Subcutaneous abdominal adipose tissue (tissue), 5 donors: ENCODE data around the gene RFTN1.
A peak's percentile ranks its signal among the peaks of the same experiment; 100 is the strongest.
"Not testable (repeated sequence)": the region's sequence is repeated elsewhere in the genome, so short reads cannot be mapped to it uniquely, and the experiment has no call there.

Experiments used
- H3K27ac ChIP-seq: one replicate; pipeline ENCODE4 v1.7.0; 2013; ENCODE audit warnings: low read depth, mild to moderate bottlenecking, inconsistent platforms, low read length, moderate library complexity
- H3K27me3 ChIP-seq, 5 donors: one replicate each; pipeline ENCODE4 v1.7.0; 2013; ENCODE audit warnings: low read length in 5 of 5, inconsistent platforms in 1 of 5; ENCODE audit not compliant: control insufficient read depth in 5 of 5, insufficient read depth in 4 of 5
- H3K36me3 ChIP-seq, 5 donors: one replicate each; pipeline ENCODE4 v1.7.0; 2013; ENCODE audit warnings: low read length in 5 of 5; ENCODE audit not compliant: control insufficient read depth in 5 of 5, insufficient read depth in 5 of 5
- H3K4me1 ChIP-seq, 5 donors: one replicate each; pipeline ENCODE4 v1.7.0; 2013; ENCODE audit warnings: low read length in 5 of 5, mild to moderate bottlenecking in 3 of 5, moderate library complexity in 1 of 5; ENCODE audit not compliant: control insufficient read depth in 5 of 5, insufficient read depth in 5 of 5
- H3K4me3 ChIP-seq, 5 donors: one replicate each; pipeline ENCODE4 v1.7.0; 2013; ENCODE audit warnings: low read length in 5 of 5, low read depth in 1 of 5
- H3K9ac ChIP-seq, 5 donors: one replicate each; pipeline ENCODE4 v1.7.0; 2013; ENCODE audit warnings: low read length in 5 of 5, mild to moderate bottlenecking in 4 of 5, moderate library complexity in 3 of 5
- H3K9me3 ChIP-seq, 5 donors: one replicate each; pipeline ENCODE4 v1.7.0; 2013; ENCODE audit warnings: low read length in 5 of 5; ENCODE audit not compliant: control insufficient read depth in 5 of 5
- donor health status: healthy.
- donor health status: healthy.
- donor health status: healthy.
- donor health status: healthy.
- donor health status: healthy.

Gene RFTN1

GRCh38 chr3:16311960-16312451 is 201.5 kb downstream of the RFTN1 start:
- Histone ChIP-seq H3K9me3 (no peaks in the 10 kb centered on the region), H3K9ac (peak overlapping the region in 2 of 5 donors; percentile 4 to 22), H3K4me1 (peaks cover 13 to 36% (median 30%) of the 10 kb centered on the region in 5 donors), H3K4me3 (no peak overlapping the region), H3K36me3 (peaks cover 0 to 34% (median 30%) of the 10 kb centered on the region in 5 donors), H3K27me3 (no peaks in the 10 kb centered on the region), H3K27ac (peak overlapping the region; percentile 68)

- peaks cover 0 to 22% (median 14%) of the 10 kb centered on the region in 5 donors for H3K36me3 ChIP-seq
- peaks cover 9 to 28% (median 21%) of the 10 kb centered on the region in 5 donors for H3K4me1 ChIP-seq
- not testable (repeated sequence) for H3K4me3 ChIP-seq, H3K9me3 ChIP-seq, H3K9ac ChIP-seq, H3K27me3 ChIP-seq
- H3K27ac ChIP-seq, result peak overlapping the region; percentile 14
These were observed 203.0 kb downstream of the RFTN1 start for GRCh38 chr3:16310486-16310885.

- H3K4me1 ChIP-seq, result peaks cover 9 to 27% (median 23%) of the 10 kb centered on the region in 5 donors
- no peak overlapping the region for H3K4me3 ChIP-seq
- no peaks in the 10 kb centered on the region for H3K27me3 ChIP-seq
- H3K36me3 ChIP-seq, result peaks cover 0 to 18% (median 10%) of the 10 kb centered on the region in 5 donors
- H3K9ac ChIP-seq, result no peak overlapping the region
- peak overlapping the region; percentile 14 for H3K27ac ChIP-seq
- no peaks in the 10 kb centered on the region for H3K9me3 ChIP-seq
These were observed 203.9 kb downstream of the RFTN1 start for GRCh38 chr3:16309558-16309957.

- no peak overlapping the region for H3K27ac ChIP-seq
- no peak overlapping the region for H3K4me3 ChIP-seq
- no peak overlapping the region for H3K9ac ChIP-seq
- H3K9me3 ChIP-seq, result no peaks in the 10 kb centered on the region
- H3K36me3 ChIP-seq, result peaks cover 0 to 13% (median 6%) of the 10 kb centered on the region in 5 donors
- H3K27me3 ChIP-seq, result no peaks in the 10 kb centered on the region
- H3K4me1 ChIP-seq, result peaks cover 9 to 19% (median 17%) of the 10 kb centered on the region in 5 donors
These were observed 204.8 kb downstream of the RFTN1 start for GRCh38 chr3:16308727-16309126.

- Histone ChIP-seq H3K27ac (no peak overlapping the region), H3K36me3 (peaks cover 0 to 7% (median 2%) of the 10 kb centered on the region in 5 donors), H3K4me1 (peaks cover 9 to 20% (median 17%) of the 10 kb centered on the region in 5 donors), H3K4me3 (no peak overlapping the region), H3K9ac (no peak overlapping the region), H3K27me3 (no peaks in the 10 kb centered on the region), H3K9me3 (no peaks in the 10 kb centered on the region)
These were observed 205.5 kb downstream of the RFTN1 start for GRCh38 chr3:16307832-16308531.

- no peak overlapping the region for H3K27ac ChIP-seq
- H3K36me3 ChIP-seq, result peaks cover 0 to 14% (median 4%) of the 10 kb centered on the region in 5 donors
- no peaks in the 10 kb centered on the region for H3K27me3 ChIP-seq
- H3K4me3 ChIP-seq, result no peak overlapping the region
- H3K9ac ChIP-seq, result no peak overlapping the region
- H3K4me1 ChIP-seq, result peaks cover 0 to 18% (median 3%) of the 10 kb centered on the region in 5 donors
- H3K9me3 ChIP-seq, result no peaks in the 10 kb centered on the region
These were observed 208.4 kb downstream of the RFTN1 start for GRCh38 chr3:16305111-16305541.

- no peaks in the 10 kb centered on the region for H3K27me3 ChIP-seq
- no peak overlapping the region for H3K27ac ChIP-seq
- H3K9ac ChIP-seq, result no peak overlapping the region
- no peak overlapping the region for H3K4me3 ChIP-seq
- peaks cover 0 to 18% (median 3%) of the 10 kb centered on the region in 5 donors for H3K4me1 ChIP-seq
- H3K36me3 ChIP-seq, result peaks cover 0 to 14% (median 4%) of the 10 kb centered on the region in 5 donors
- H3K9me3 ChIP-seq, result no peaks in the 10 kb centered on the region
These were observed 209.2 kb downstream of the RFTN1 start for GRCh38 chr3:16304061-16305010.

GRCh38 chr3:16303037-16303575 is 210.4 kb downstream of the RFTN1 start:
- Histone ChIP-seq H3K27me3 (no peaks in the 10 kb centered on the region), H3K36me3 (peaks cover 0 to 11% (median 4%) of the 10 kb centered on the region in 5 donors), H3K4me3 (no peak overlapping the region), H3K27ac (no peak overlapping the region), H3K4me1 (peaks cover 0 to 27% (median 6%) of the 10 kb centered on the region in 5 donors), H3K9ac (no peak overlapping the region), H3K9me3 (no peaks in the 10 kb centered on the region)

GRCh38 chr3:16302082-16302631 is 211.3 kb downstream of the RFTN1 start:
- Histone ChIP-seq H3K27ac (no peak overlapping the region), H3K4me1 (peaks cover 0 to 29% (median 7%) of the 10 kb centered on the region in 5 donors), H3K9me3 (peaks cover 0 to 1% (median 0%) of the 10 kb centered on the region in 5 donors), H3K4me3 (no peak overlapping the region), H3K36me3 (peaks cover 0 to 9% (median 4%) of the 10 kb centered on the region in 5 donors), H3K27me3 (no peaks in the 10 kb centered on the region), H3K9ac (no peak overlapping the region)
